K562 (cell line): ENCODE data around the gene TRIO. TPM values are rescaled to one million over a fixed set of nuclear protein-coding genes. Genes with fewer than 3 reads are reported as not detected.

ENCODE experiments used
- ATAC-seq: fragments of 200-7000 bp; cut with Tn5 transposase; 3 replicates; pipeline ENCODE4 v1.9.1; 2020; ENCODE audit warnings: moderate library complexity
- BruUV-seq: library from RNA; stranded (reverse); fragments of 400-500 nt; replicated peaks from 2 replicates; lab custom pipeline; 2021; lab: Mats Ljungman, UMichigan
- CTCF ChIA-PET: fragments of 300-600 bp; formaldehyde crosslinking; extraction: SDS; loops from one replicate; lab custom pipeline; 2021; ENCODE audit warnings: low intra/inter-chr PET ratio; lab: Yijun Ruan, JAX
- POLR2A ChIA-PET: fragments of 300-600, 350-650 bp; sonication (Branson Sonifier 250); formaldehyde crosslinking; extraction: SDS; loops from one replicate; lab custom pipeline; 2021; ENCODE audit warnings: antibody characterized with exemption, inconsistent platforms; lab: Yijun Ruan, JAX
- DNase-seq, 4 experiments: peaks; one replicate each; pipeline versions ENCODE4 v3.0.0 to v3.0.0-alpha.2; 2011 to 2018; ENCODE audit warnings: low spot score in 3 of 4, mixed read lengths in 3 of 4; ENCODE audit errors: extremely low read depth in 1 of 4
- FAIRE-seq: peaks from 2 replicates; lab custom pipeline; 2011; peaks lifted over from hg19 to GRCh38; lab: Jason Lieb, UNC
- H2AFZ ChIP-seq: 2 replicates; pipeline ENCODE4 v1.6.0; 2011; ENCODE audit warnings: low read depth, low read length, control low read depth, inconsistent platforms
- H3K27ac ChIP-seq: fragments of 200-600 bp; 3 replicates; pipeline ENCODE4 v1.8.0; 2011; ENCODE audit warnings: low read depth, mild to moderate bottlenecking, control low read depth, inconsistent platforms, low read length, moderate library complexity, mixed read lengths; ENCODE audit errors: extremely low read depth
- H3K27me3 ChIP-seq, 2 experiments: fragments of 300-600 bp in 1 of 2; 2 replicates in 1 of 2; 3 replicates in 1 of 2; pipeline versions ENCODE4 v1.6.0 to v1.8.0; 2011; ENCODE audit warnings: inconsistent platforms in 2 of 2, low read length in 2 of 2, mild to moderate bottlenecking in 1 of 2, mixed read lengths in 1 of 2, moderate library complexity in 1 of 2; ENCODE audit not compliant: control insufficient read depth in 2 of 2, insufficient read depth in 2 of 2
- H3K36me3 ChIP-seq: fragments of 300-600 bp; 3 replicates; pipeline ENCODE4 v1.8.0; 2011; ENCODE audit warnings: mild to moderate bottlenecking, low read length, inconsistent platforms; ENCODE audit not compliant: control insufficient read depth, insufficient read depth
- H3K4me1 ChIP-seq, 2 experiments: fragments of 200-600 bp in 1 of 2; replicated peaks in 1 of 2; 2 replicates in 1 of 2; 3 replicates in 1 of 2; pipeline versions ENCODE4 v1.5.1 to v1.8.0; 2011; ENCODE audit warnings: inconsistent platforms in 2 of 2, low read length in 2 of 2, mild to moderate bottlenecking in 1 of 2, mixed read lengths in 1 of 2, moderate library complexity in 1 of 2; ENCODE audit not compliant: control insufficient read depth in 2 of 2, insufficient read depth in 2 of 2
- H3K4me2 ChIP-seq: 2 replicates; pipeline ENCODE4 v1.6.1; 2011; ENCODE audit warnings: low read length, control low read depth, inconsistent platforms, mixed read lengths; ENCODE audit not compliant: insufficient read depth
- H3K4me3 ChIP-seq: fragments of 200-600 bp; sonication (generic), shearing (Covaris generic); 2 replicates; pipeline ENCODE4 v1.5.1; 2016; ENCODE audit warnings: control low read depth, inconsistent platforms
- H3K79me2 ChIP-seq: fragments of 200-600 bp; 3 replicates; pipeline ENCODE4 v1.8.0; 2011; ENCODE audit warnings: low read length, inconsistent platforms; ENCODE audit not compliant: control insufficient read depth, insufficient read depth
- H3K9ac ChIP-seq, 2 experiments: 2 replicates each; pipeline versions ENCODE4 v1.6.0 to v1.6.1; 2011; ENCODE audit warnings: low read depth in 2 of 2, low read length in 2 of 2, control low read depth in 1 of 2, inconsistent platforms in 1 of 2, mild to moderate bottlenecking in 1 of 2, mixed read lengths in 1 of 2; ENCODE audit not compliant: insufficient read depth in 1 of 2
- H3K9me1 ChIP-seq: one replicate; pipeline ENCODE4 v1.6.0; 2011; ENCODE audit warnings: inconsistent platforms, mild to moderate bottlenecking, low read length, moderate library complexity; ENCODE audit not compliant: control insufficient read depth, insufficient read depth
- H3K9me3 ChIP-seq: replicated peaks from 2 replicates; pipeline ENCODE4 v1.5.1; 2011; ENCODE audit warnings: low read depth, low read length, inconsistent platforms; ENCODE audit not compliant: control insufficient read depth, insufficient read depth
- H4K20me1 ChIP-seq: replicated peaks from 2 replicates; pipeline ENCODE4 v1.6.1; 2011; ENCODE audit warnings: low read length, inconsistent platforms, mixed read lengths; ENCODE audit not compliant: control insufficient read depth, insufficient read depth
- JUND ChIP-seq, 2 experiments: IDR thresholded peaks; 2 replicates in 1 of 2; 3 replicates in 1 of 2; pipeline ENCODE4 v1.6.1; 2011; ENCODE audit warnings: borderline replicate concordance in 2 of 2, low read depth in 2 of 2, low read length in 2 of 2, improper control_type of control experiment in 1 of 2, missing biosample characterization in 1 of 2, missing genetic modification characterization in 1 of 2, missing genetic modification reagents in 1 of 2
- L3MBTL2 ChIP-seq: fragments of 450-650 bp; IDR thresholded peaks from 2 replicates; pipeline ENCODE4 v1.6.1; 2016; ENCODE audit warnings: mild to moderate bottlenecking, moderate library complexity
- WGBS: fragments of 100-300 bp; shearing (Covaris generic); methylation state at CpG from one replicate; pipeline ENCODE4 v1.1.6; 2016; ENCODE audit warnings: low coverage, mixed read lengths; ENCODE audit not compliant: insufficient coverage; ENCODE audit errors: missing lambda C conversion rate; 5-methylcytosine and 5-hydroxymethylcytosine counted together
- in situ Hi-C: fragments of 300-500 bp; cut with MboI; formaldehyde crosslinking; loops from 4 replicates; pipeline ENCODE4 v1.15.0; 2018; ENCODE audit warnings: inconsistent platforms, mixed read lengths
- intact Hi-C: fragments of 100-400 bp; cut with micrococcal nuclease; formaldehyde crosslinking; loops from 2 replicates; pipeline ENCODE4 v1.14.2; 2022
- polyA plus RNA-seq, 8 experiments: library from polyadenylated mRNA; depleted of rRNA in 4 of 8; stranded (reverse) in 5 of 8; unstranded in 3 of 8; fragments of >200 nt; fragmentation: Nextera tagmentation in 2 of 8; fragmentation: Illumina TruSeq in 1 of 8; extraction: Ambion mirVana in 2 of 8; extraction: Trizol in 1 of 8; gene quantifications; 2 replicates each; pipeline versions ENCODE4 v1.2.1 to v1.2.3, GENCODE V29; 2011 to 2014; ENCODE audit warnings: inconsistent platforms in 1 of 8, missing spikeins in 1 of 8
- total RNA-seq, 7 experiments: library from RNA; depleted of rRNA in 6 of 7; stranded (reverse); fragments of >200 nt in 6 of 7; fragmentation: Illumina TruSeq in 2 of 7; extraction: Trizol in 2 of 7; gene quantifications; 2 replicates each; pipeline versions ENCODE4 v1.2.1 to v1.2.3, GENCODE V29; 2011 to 2021; ENCODE audit warnings: low replicate concordance in 1 of 7
- TF ChIP-seq, protein P1 (sequence below), 2 experiments: fragments of 450-650 bp in 1 of 2; sonication (generic) in 1 of 2; formaldehyde crosslinking in 1 of 2; IDR thresholded peaks in 1 of 2; conservative IDR thresholded peaks in 1 of 2; 2 replicates each; pipeline versions ENCODE4 v1.6.1 to v1.8.1; 2016 to 2023; ENCODE audit warnings: mild to moderate bottlenecking in 2 of 2, moderate library complexity in 2 of 2, inconsistent platforms in 1 of 2, missing genetic modification reagents in 1 of 2

The TRIO gene
- total and polyA plus RNA-seq, 9 of the 15 experiments (the other 6 are each of a cell fraction or from before 2014, with no cell fraction given): 0.24 to 5.0 (median 1.1) TPM

DNA sequence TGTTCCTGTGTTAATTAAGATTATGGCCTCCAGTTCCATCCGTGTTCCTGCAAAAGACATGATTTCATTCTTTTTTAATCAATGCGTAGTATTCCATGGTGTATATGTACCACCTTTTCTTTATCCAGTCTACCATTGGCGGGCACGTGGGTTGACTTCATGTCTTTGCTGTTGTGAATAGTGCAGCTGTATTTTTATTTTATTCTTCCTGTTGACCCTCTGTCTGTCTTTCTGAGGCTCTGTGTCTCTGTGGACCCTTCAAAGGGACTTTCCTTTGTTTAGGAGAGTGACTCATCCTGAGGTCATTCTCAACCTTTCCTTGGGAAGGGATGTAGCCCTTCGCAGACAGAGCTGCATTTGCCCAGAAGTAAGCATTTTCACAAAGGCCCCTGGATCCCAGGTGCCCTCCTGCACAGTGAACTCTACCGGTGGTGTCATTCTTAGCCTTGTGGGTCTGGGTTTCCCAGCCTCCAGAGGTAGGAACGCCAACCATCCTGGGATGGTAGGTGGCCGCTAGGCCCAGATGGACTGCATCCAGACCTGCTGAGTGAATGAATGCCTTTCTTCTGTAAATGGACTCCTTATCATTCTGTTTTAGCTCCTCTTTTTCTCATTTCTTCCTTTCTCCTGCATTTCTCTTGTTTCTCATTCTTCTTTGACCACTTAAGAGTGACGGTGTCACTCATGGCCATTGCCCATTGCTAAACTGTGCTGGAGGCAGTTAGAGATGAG, 22.4 kb downstream of the TRIO start:
- Histone ChIP-seq H3K9ac (no peak overlapping the region), H3K4me1 (no peaks in the 10 kb centered on the region), H4K20me1 (no peaks in the 10 kb centered on the region), H3K27me3 (peaks cover 0 to 4% of the 10 kb centered on the region in 2 experiments; a peak in 1 of 5 replicates), H3K79me2 (no peaks in the 10 kb centered on the region), H3K9me1 (no peaks in the 10 kb centered on the region), H3K27ac (no peak overlapping the region), H2AFZ (no peak overlapping the region), H3K4me3 (no peak overlapping the region), H3K4me2 (no peak overlapping the region), H3K36me3 (no peaks in the 10 kb centered on the region), H3K9me3 (no peaks in the 10 kb centered on the region)
- TF ChIP-seq L3MBTL2: no peak
- 0 out of 2 replicates have a peak, but pooled peaks have one; percentile 2 for TF ChIP-seq JUND (IDR thresholded peaks at IDR 0.05; ENCODE audit: borderline replicate concordance, low read depth, low read length)
- no peak for TF ChIP-seq JUND (tag; IDR thresholded peaks at IDR 0.05; ENCODE audit: borderline replicate concordance, low read depth, low read length)
- TF ChIP-seq, protein P1, sequence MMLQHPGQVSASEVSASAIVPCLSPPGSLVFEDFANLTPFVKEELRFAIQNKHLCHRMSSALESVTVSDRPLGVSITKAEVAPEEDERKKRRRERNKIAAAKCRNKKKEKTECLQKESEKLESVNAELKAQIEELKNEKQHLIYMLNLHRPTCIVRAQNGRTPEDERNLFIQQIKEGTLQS (IDR thresholded peaks at IDR 0.05): peak; percentile 27; the same call in 1 of the 2 replicates
- TF ChIP-seq, protein P1 (CRISPR knock-in tag; conservative IDR thresholded peaks at IDR 0.05): no peak
- FAIRE-seq (no peak), ATAC-seq (no peak), DNase-seq (no peak)
- 3% methylated on average over 9 of the region's 9 CpGs for WGBS
- ChIA-PET CTCF (no interaction called here), POLR2A (no interaction called here)
- in situ Hi-C loops: no loop called here
- intact Hi-C loops: no loop called here
- BruUV-seq: no TSS peak
